GM08714 (cell line): ENCODE data around the gene PFKFB1.
A peak's percentile ranks its signal among the peaks of the same experiment; 100 is the strongest.

Experiments used
- H3K4me3 ChIP-seq: fragments of 200-500 bp; sonication (Bioruptor generic); 2 replicates; pipeline ENCODE4 v1.5.1; 2014; ENCODE audit warnings: mild to moderate bottlenecking, low read length, inconsistent platforms
- ZNF274 ChIP-seq: IDR thresholded peaks from 2 replicates; pipeline ENCODE4 v1.6.1; 2012; ENCODE audit warnings: mild to moderate bottlenecking, low read depth, low read length

Gene PFKFB1

GRCh38 chrX:54923376-54923775 is 70.6 kb downstream of the PFKFB1 start:
- no peak for TF ChIP-seq ZNF274
- no peak overlapping the region for H3K4me3 ChIP-seq

GRCh38 chrX:54922547-54922946 is 71.4 kb downstream of the PFKFB1 start:
- no peak overlapping the region for H3K4me3 ChIP-seq
- TF ChIP-seq ZNF274 = no peak

GRCh38 chrX:54921427-54922021 is 72.5 kb downstream of the PFKFB1 start:
- H3K4me3 ChIP-seq = peak overlapping the region; percentile 67

GRCh38 chrX:54920610-54921426 is 73.2 kb downstream of the PFKFB1 start, which contains the start of gene TRO:
TRO (plus strand) TSS chrX:54920824; CDS start chrX:54922247, 1,423 bp downstream.
- no peak for TF ChIP-seq ZNF274
- peak within 1 kb of the TSS; percentile 67 for H3K4me3 ChIP-seq

More at GRCh38 chrX:54921427-54922021, 72.5 kb downstream of the PFKFB1 start:
- TF ChIP-seq ZNF274 = no peak

GRCh38 chrX:54909941-54910340 is 84.0 kb downstream of the PFKFB1 start:
- TF ChIP-seq ZNF274 = no peak
- H3K4me3 ChIP-seq = no peak overlapping the region

- no peak for TF ChIP-seq ZNF274
- no peak overlapping the region for H3K4me3 ChIP-seq
These were observed 99.8 kb downstream of the PFKFB1 start for GRCh38 chrX:54894159-54894558.

- TF ChIP-seq ZNF274 = no peak
- H3K4me3 ChIP-seq = no peak overlapping the region
These were observed 102.4 kb downstream of the PFKFB1 start for GRCh38 chrX:54891573-54891972.

GRCh38 chrX:54885740-54886139 is 108.2 kb downstream of the PFKFB1 start:
- TF ChIP-seq ZNF274 = no peak
- H3K4me3 ChIP-seq = no peak overlapping the region
